HG03045 (cell line): ENCODE measurements around the gene SLC34A2.
"Not testable (repeated sequence)": the region's sequence is repeated elsewhere in the genome, so short reads cannot be mapped to it uniquely, and the experiment has no call there.

Experiments used
- ATAC-seq: cut with Tn5 transposase; IDR thresholded peaks from one replicate; pipeline ENCODE4 v1.9.1; 2021; ENCODE audit warnings: mild to moderate bottlenecking, moderate library complexity; ENCODE audit not compliant: unreplicated experiment

Gene SLC34A2, protein sequence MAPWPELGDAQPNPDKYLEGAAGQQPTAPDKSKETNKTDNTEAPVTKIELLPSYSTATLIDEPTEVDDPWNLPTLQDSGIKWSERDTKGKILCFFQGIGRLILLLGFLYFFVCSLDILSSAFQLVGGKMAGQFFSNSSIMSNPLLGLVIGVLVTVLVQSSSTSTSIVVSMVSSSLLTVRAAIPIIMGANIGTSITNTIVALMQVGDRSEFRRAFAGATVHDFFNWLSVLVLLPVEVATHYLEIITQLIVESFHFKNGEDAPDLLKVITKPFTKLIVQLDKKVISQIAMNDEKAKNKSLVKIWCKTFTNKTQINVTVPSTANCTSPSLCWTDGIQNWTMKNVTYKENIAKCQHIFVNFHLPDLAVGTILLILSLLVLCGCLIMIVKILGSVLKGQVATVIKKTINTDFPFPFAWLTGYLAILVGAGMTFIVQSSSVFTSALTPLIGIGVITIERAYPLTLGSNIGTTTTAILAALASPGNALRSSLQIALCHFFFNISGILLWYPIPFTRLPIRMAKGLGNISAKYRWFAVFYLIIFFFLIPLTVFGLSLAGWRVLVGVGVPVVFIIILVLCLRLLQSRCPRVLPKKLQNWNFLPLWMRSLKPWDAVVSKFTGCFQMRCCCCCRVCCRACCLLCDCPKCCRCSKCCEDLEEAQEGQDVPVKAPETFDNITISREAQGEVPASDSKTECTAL

DNA sequence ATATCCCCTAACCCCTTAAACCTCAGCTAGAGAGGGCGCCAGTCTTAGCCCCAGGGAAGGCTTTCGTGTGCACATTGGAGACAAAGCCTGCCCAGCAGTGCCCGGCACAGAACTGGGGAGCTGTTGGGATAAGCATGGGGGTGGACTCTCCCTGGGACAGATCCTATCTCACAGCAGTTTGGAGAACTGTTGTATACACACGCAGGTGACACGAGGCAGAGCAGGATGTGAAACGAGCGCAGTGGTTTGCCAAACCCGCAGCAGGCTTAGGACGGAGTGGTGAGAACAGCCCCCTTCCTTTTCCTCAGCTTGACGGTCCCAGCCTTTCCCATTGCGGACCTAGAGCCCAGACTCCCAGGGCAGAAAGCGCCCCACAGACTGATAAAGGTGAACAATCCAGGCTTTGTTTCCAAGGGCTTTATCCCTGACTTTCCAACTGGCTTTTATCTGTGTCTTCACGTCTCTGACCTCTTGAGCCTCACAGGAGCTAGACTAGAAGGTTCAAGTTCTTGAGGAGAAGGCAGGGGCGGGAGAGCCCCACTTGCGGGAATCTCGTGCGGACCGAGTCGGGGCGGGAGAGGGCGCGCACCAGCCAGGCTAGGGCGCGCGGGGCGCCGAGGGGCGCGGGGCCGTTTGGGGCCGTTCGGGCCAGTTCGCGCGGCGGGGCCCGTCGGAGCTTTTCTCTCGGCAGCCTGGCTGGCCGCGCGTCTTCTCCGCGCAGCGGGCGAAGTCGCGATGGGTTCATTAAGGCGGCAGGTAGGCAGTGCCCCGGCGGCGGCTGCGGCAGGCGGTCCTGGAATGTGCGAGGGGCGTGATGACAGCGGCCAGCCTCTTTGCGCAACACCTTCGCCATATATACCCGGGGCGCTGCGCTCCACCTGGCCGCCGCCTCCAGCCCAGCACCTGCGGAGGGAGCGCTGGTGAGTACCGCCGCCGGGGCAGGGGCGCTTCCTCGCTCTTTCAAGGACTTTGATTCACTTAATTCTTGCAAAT, at the start of gene SLC34A2:
SLC34A2 (plus strand) TSS at position 881 of the 993 bp plus-strand sequence. CDS start 6,650 bp downstream, outside the sequence.
- ATAC-seq, result no peak

- no peak for ATAC-seq
Measured at GRCh38 chr4:25608644-25609043, 47.0 kb upstream of the SLC34A2 start.

- no peak for ATAC-seq
Measured at GRCh38 chr4:25609976-25610375, 45.7 kb upstream of the SLC34A2 start.

GRCh38 chr4:25613613-25614012, 42.0 kb upstream of the SLC34A2 start:
- not testable (repeated sequence) for ATAC-seq

GRCh38 chr4:25614807-25615206, 40.8 kb upstream of the SLC34A2 start:
- ATAC-seq, result no peak

- ATAC-seq, result no peak
Measured at GRCh38 chr4:25621027-25621930, 34.4 kb upstream of the SLC34A2 start.

- no peak for ATAC-seq
Measured at GRCh38 chr4:25624616-25625015, 31.0 kb upstream of the SLC34A2 start.

- no peak for ATAC-seq
Measured at GRCh38 chr4:25628451-25628850, 27.2 kb upstream of the SLC34A2 start.

DNA sequence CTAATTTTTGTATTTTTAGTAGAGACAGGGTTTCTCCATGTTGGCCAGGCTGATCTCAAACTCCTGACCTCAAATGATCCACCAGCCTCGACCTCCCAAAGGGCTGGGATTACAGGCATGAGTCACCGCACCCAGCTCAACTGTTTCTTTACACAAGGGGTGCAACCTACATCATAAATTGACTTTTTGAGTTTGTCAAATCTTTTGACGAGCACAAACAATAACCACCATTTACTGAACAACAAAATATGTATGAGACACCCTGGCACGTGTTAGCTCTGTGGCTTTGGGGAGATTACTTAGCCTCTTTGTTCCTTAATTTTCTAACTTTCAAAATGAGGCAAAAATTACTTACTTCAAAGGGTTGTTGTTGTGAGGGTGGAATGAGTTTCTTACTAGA, 23.5 kb upstream of the SLC34A2 start:
- ATAC-seq, result no peak

DNA sequence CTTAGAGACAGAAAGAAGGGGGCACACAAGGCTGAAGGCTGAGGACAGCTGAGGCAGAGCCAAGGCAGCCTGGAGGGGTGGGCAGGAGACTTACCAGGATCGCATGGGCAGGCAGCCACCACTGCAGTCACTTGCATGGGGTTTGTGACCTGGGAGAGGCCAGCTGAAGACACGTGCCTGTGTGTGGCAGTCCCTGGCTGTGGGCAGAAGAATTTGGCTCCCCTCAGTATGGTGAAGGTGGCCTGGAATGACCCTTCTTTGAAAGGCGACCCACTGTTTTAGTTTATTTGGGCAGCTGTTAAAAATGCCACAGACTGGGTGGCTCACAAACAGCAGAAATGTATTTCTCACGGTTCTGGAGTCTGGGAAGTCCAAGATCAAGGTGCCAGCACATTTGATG, 22.1 kb upstream of the SLC34A2 start:
- no peak for ATAC-seq

DNA sequence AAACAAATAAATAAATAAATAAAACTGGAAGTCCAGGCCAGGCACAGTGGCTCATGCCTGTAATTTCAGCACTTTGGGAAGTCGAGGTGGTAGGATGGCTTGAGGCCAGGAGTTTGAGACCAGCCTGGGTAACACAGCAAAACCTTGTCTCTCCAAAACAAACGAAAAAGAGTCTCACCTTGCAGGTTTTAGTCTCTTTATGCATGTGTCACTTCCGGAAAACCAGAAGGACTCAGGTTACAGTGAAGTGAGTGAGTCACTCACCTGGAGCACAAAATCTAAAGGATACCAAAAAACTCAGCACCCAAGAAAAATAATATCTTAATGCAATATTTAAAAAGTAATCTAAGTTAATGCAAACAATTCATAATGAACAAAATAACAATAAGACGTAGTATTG, 20.1 kb upstream of the SLC34A2 start:
- ATAC-seq, result no peak

DNA sequence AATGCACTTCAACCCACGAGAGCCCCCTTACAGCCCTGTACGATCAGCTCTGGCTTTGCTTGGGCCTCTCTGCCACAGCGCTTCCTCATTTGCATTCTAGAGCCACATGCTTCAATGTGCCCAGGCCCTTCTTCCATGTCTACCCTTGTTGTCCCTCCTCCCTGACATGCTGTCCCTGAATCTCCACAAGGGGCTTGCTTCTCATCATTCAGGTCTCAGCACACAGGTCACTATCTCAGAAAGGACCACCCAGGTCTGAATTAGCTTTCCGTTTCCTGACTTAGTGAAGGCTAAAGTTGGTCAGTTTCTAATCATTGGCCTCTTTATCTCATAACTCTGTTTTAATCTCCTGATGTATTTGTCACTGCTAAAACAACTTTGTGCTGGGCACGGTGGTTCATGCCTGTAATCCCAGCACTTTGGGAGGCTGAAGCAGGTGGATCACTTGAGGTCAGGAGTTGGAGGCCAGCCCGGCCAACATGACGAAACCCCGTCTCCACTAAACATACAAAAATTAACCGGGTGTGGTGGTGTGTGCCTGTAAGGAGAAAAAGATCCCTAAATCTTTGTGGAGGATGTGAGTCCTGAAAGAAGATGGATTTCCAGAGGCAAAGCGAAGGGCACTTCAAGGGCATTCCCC, 17.9 kb upstream of the SLC34A2 start:
- no peak for ATAC-seq

- no peak for ATAC-seq
Measured at GRCh38 chr4:25638221-25638601, 17.4 kb upstream of the SLC34A2 start.

DNA sequence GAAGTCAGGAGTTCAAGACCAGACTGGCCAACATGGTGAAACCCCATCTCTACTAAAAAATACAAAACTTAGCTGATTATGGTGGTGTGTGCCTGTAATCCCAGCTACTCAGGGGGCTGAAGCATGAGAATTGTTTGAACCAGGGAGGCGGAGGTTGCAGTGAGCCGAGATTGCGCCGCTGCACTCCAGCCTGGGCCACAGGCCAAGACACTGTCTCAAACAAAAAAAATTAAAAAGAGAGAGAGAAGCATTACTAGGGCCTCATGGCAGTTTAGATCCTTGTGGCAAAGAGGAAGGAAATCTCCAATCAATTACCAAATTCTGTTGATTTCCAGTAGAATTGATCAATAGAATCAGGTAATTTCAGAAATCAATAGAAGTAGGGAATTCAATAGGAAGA, 16.8 kb upstream of the SLC34A2 start:
- no peak for ATAC-seq

DNA sequence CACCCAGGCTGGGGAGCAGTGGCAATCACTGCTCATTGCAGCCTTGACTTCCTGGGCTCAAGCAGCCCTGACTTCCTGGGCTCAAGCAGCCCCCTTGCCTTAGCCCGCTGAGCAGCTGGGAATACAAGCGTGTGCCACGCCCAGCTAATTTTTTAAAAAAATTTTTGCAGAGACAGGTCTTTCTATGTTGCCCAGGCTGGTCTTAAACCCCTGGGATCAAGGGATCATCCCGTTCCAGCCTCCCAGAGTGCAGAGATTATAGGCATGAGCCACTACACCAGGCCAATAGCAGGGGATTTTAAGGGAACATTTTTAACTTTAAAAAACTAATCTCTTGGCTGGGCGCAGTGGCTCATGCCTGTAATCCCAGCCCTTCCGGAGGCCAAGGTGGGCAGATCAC, 5.3 kb upstream of the SLC34A2 start:
- no peak for ATAC-seq

- no peak for ATAC-seq
Measured at GRCh38 chr4:25651682-25652081, 4.0 kb upstream of the SLC34A2 start.

GRCh38 chr4:25654031-25654970, 1.4 kb upstream of the SLC34A2 start:
- no peak for ATAC-seq

GRCh38 chr4:25656031-25656430, 380 bp downstream of the SLC34A2 start:
- ATAC-seq, result no peak

DNA sequence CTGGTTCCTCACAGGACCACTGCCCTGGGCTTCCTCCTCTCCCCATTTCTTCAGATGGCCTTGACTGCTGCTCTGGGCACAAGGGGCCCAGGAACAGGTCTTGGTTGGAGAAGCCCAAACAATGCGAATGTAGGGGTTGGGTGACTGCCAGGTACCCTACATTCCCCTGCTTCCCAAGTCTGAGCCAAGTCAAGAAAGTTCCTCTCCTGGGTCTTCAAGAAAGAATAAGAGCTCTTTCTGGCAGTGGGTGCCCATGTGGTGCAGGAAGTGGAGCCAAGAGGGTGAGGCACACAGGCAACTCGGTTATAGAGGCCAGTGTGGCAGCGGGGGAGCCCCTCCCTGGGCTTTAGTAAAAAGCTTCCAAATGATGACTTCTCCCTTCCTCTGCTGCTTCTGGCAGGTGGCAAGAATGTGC, 2.7 kb downstream of the SLC34A2 start:
- no peak for ATAC-seq
